Stimulated activated CD8-positive, alpha-beta memory T cell treated with anti-CD3 and anti-CD28 coated beads, Interleukin-4, amount 100 ng/mL, for 24 hours (primary cell): ENCODE measurements around the gene SLC36A4.
"Not testable (repeated sequence)": the region's sequence is repeated elsewhere in the genome, so short reads cannot be mapped to it uniquely, and the experiment has no call there.

ENCODE experiments used
- DNase-seq: peaks from one replicate; pipeline ENCODE4 v3.0.0-alpha.2; 2020; ENCODE audit warnings: low read depth

SLC36A4 gene

GRCh38 chr11:93118276-93118675, 79.5 kb downstream of the SLC36A4 start:
- DNase-seq, result no peak

- DNase-seq, result no peak
Observed at GRCh38 chr11:93117565-93117964, 80.2 kb downstream of the SLC36A4 start.

GRCh38 chr11:93116641-93117441, 81.0 kb downstream of the SLC36A4 start:
- DNase-seq, result no peak

GRCh38 chr11:93114304-93114703, 83.5 kb downstream of the SLC36A4 start:
- DNase-seq, result no peak

- no peak for DNase-seq
Observed at GRCh38 chr11:93113824-93114223, 84.0 kb downstream of the SLC36A4 start.

- DNase-seq, result not testable (repeated sequence)
Observed at GRCh38 chr11:93111147-93111546, 86.6 kb downstream of the SLC36A4 start.

- DNase-seq, result no peak
Observed at GRCh38 chr11:93100211-93100610, 97.6 kb downstream of the SLC36A4 start.

- DNase-seq, result no peak
Observed at GRCh38 chr11:93099806-93100205, 98.0 kb downstream of the SLC36A4 start.
